Calu3 (cell line): ENCODE data around the gene CPEB2. TPM values are rescaled to one million over a fixed set of nuclear protein-coding genes. Genes with fewer than 3 reads are reported as not detected.

Source experiments
- BruUV-seq: library from RNA; stranded (reverse); fragments of 400-500 nt; replicated peaks from 2 replicates; lab custom pipeline; 2021; lab: Mats Ljungman, UMichigan
- CTCF ChIA-PET: fragments of 300-600 bp; sonication (Branson Sonifier 250); formaldehyde crosslinking; loops from one replicate; lab custom pipeline; 2022; ENCODE audit warnings: antibody characterized with exemption; lab: Charles Lee
- DNase-seq: peaks from one replicate; pipeline ENCODE4 v3.0.0; 2022
- H3K27ac Mint-ChIP-seq: one replicate; pipeline ENCODE4 v1.8.0; 2022; ENCODE audit warnings: mixed read lengths; ENCODE audit not compliant: unreplicated experiment
- H3K27me3 Mint-ChIP-seq: one replicate; pipeline ENCODE4 v1.8.0; 2022; ENCODE audit warnings: mixed read lengths; ENCODE audit not compliant: unreplicated experiment
- H3K36me3 Mint-ChIP-seq: one replicate; pipeline ENCODE4 v1.8.0; 2022; ENCODE audit warnings: mild to moderate bottlenecking, moderate library complexity, mixed read lengths; ENCODE audit not compliant: insufficient read depth, unreplicated experiment
- H3K4me1 Mint-ChIP-seq: one replicate; pipeline ENCODE4 v1.8.0; 2022; ENCODE audit warnings: mild to moderate bottlenecking, low read depth, mixed read lengths; ENCODE audit not compliant: unreplicated experiment
- H3K4me3 Mint-ChIP-seq: one replicate; pipeline ENCODE4 v1.8.0; 2022; ENCODE audit warnings: mild to moderate bottlenecking, low read depth, moderate library complexity, mixed read lengths; ENCODE audit not compliant: unreplicated experiment
- H3K9me3 Mint-ChIP-seq: one replicate; pipeline ENCODE4 v1.8.0; 2022; ENCODE audit warnings: low read depth, mixed read lengths; ENCODE audit not compliant: unreplicated experiment
- intact Hi-C: fragments of 100-400 bp; cut with micrococcal nuclease; formaldehyde crosslinking; loops from one replicate; pipeline ENCODE4 v1.10.0; 2022; ENCODE audit not compliant: unreplicated experiment
- total RNA-seq: library from RNA; stranded (reverse); gene quantifications from 2 replicates; pipeline ENCODE4 v1.2.3, GENCODE V29; 2022
- TF ChIP-seq, protein P1 (sequence below): fragments of 200-600 bp; IDR thresholded peaks from one replicate; pipeline ENCODE4 v1.8.0; 2022; ENCODE audit warnings: antibody characterized with exemption; ENCODE audit not compliant: unreplicated experiment

CPEB2 gene
- total RNA-seq, 1 experiment from 2014 or later, result 7.3 TPM

DNA sequence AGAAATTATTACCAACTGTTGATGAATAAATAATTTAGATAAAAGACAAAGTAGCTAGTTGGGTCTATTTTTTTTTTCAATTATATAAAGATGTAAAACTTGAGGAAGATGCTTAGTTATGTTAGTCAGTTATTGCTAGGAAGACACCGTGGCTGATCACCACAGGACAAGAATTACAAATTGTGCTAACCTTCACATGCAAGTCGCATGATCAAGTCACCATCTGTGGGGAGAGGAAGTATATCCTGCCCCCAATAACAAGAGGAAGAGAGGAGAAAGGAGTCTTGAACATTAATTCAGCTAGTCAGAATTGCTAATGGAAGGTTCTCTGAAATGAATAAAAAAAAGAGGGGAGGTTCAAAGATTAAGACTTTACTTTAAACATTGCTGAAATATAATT is 52.3 kb downstream of the CPEB2 start:
- TF ChIP-seq, protein P1, sequence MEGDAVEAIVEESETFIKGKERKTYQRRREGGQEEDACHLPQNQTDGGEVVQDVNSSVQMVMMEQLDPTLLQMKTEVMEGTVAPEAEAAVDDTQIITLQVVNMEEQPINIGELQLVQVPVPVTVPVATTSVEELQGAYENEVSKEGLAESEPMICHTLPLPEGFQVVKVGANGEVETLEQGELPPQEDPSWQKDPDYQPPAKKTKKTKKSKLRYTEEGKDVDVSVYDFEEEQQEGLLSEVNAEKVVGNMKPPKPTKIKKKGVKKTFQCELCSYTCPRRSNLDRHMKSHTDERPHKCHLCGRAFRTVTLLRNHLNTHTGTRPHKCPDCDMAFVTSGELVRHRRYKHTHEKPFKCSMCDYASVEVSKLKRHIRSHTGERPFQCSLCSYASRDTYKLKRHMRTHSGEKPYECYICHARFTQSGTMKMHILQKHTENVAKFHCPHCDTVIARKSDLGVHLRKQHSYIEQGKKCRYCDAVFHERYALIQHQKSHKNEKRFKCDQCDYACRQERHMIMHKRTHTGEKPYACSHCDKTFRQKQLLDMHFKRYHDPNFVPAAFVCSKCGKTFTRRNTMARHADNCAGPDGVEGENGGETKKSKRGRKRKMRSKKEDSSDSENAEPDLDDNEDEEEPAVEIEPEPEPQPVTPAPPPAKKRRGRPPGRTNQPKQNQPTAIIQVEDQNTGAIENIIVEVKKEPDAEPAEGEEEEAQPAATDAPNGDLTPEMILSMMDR, result no peak
- Mint-ChIP-seq H3K4me3 (no peak overlapping the region), H3K9me3 (no peaks in the 10 kb centered on the region), H3K4me1 (no peaks in the 10 kb centered on the region), H3K36me3 (no peaks in the 10 kb centered on the region), H3K27me3 (no peaks in the 10 kb centered on the region), H3K27ac (no peak overlapping the region)
- intact Hi-C loops, result no loop called here
- CTCF ChIA-PET, result no interaction called here
- no TSS peak for BruUV-seq
- no peak for DNase-seq

DNA sequence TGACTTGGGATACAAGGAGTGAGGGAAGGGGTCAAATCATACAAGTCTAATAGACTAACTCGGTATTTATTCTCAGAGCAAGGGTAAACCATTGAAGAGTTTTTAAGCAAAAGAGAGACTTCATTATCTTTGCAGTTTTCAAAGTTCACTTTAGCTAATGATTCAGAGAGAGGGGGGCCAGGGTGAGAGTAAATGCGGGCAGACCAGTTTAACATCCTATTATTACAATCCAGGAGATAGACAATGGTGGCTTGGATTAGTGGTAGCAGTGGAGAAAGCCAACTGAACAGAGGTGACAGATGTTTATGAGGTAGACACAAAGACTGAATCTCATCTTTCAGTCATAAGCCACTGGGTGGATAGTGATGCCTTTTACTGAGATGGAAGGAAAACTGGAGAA is 57.9 kb downstream of the CPEB2 start:
- no peaks in the 10 kb centered on the region for H3K36me3 Mint-ChIP-seq
- H3K4me3 Mint-ChIP-seq, result no peak overlapping the region
- H3K27me3 Mint-ChIP-seq, result no peaks in the 10 kb centered on the region
- no TSS peak for BruUV-seq
- TF ChIP-seq, protein P1, result no peak
- H3K27ac Mint-ChIP-seq, result no peak overlapping the region
- CTCF ChIA-PET, result no interaction called here
- no peak for DNase-seq
- H3K9me3 Mint-ChIP-seq, result no peaks in the 10 kb centered on the region
- intact Hi-C loops, result no loop called here
- H3K4me1 Mint-ChIP-seq, result no peaks in the 10 kb centered on the region

DNA sequence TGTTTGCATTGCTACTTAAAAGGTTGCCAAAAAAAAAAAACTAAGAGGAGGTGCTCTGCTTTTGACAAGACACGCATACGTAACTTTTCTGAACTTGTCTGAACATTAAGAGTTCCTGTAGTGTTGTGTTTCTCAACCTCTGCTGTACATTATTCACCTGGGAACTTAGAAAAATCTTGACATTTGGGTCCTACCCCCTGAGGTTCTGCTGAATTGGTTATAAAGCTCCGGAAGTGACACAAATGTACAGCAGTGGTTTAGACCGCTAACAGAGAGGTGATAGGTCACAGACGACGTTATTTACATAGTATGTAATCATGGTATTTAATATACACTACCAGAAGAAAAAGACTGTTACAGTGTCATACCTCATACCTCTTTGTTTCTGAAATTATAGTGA is 61.1 kb downstream of the CPEB2 start:
- intact Hi-C loops, result no loop called here
- no peak for DNase-seq
- no peak overlapping the region for H3K27ac Mint-ChIP-seq
- no peaks in the 10 kb centered on the region for H3K36me3 Mint-ChIP-seq
- no peaks in the 10 kb centered on the region for H3K27me3 Mint-ChIP-seq
- no TSS peak for BruUV-seq
- no peaks in the 10 kb centered on the region for H3K4me1 Mint-ChIP-seq
- CTCF ChIA-PET, result no interaction called here
- H3K9me3 Mint-ChIP-seq, result no peaks in the 10 kb centered on the region
- TF ChIP-seq, protein P1, result no peak
- H3K4me3 Mint-ChIP-seq, result no peak overlapping the region

DNA sequence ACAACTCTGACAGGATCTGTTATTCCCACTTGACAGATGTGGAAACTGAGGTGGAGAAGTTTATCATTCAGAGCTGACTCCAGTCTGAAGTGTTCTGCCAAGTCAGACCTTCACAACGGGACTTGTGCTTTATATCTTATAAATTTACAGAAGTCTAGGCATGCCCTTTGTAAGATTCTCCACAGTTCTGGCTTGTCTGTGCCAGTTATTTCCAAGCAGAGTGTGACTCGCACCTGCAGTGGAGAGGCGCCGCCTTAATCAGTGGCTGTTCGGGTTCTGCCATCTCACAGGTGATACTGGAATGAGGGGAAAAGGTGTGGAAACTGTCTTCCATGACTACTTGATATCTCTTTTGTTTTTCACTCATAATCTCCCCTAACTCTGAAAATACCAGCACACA is 63.2 kb downstream of the CPEB2 start:
- Mint-ChIP-seq H3K9me3 (no peaks in the 10 kb centered on the region), H3K4me1 (no peaks in the 10 kb centered on the region), H3K36me3 (no peaks in the 10 kb centered on the region), H3K27ac (no peak overlapping the region), H3K4me3 (no peak overlapping the region), H3K27me3 (no peaks in the 10 kb centered on the region)
- CTCF ChIA-PET, result interaction anchor here (0.6 kb wide), 1 partner anchor 239 kb away, joined by 3 read pairs; no protein-coding TSS in a partner anchor
- intact Hi-C loops, result no loop called here
- TF ChIP-seq, protein P1, result no peak
- no TSS peak for BruUV-seq
- DNase-seq, result no peak
